A673 (cell line): ENCODE results near the gene RYK. TPM values are rescaled to one million over a fixed set of nuclear protein-coding genes. Genes with fewer than 3 reads are reported as not detected.
A peak's percentile ranks its signal among the peaks of the same experiment; 100 is the strongest.

Source experiments
- BruUV-seq: library from RNA; stranded (reverse); fragments of 400-500 nt; replicated peaks from 2 replicates; lab custom pipeline; 2021; lab: Mats Ljungman, UMichigan
- CTCF ChIA-PET: fragments of 300-600 bp; sonication (Branson Sonifier 250); formaldehyde crosslinking; loops from one replicate; lab custom pipeline; 2022; ENCODE audit warnings: antibody characterized with exemption; lab: Charles Lee
- POLR2A ChIA-PET: fragments of 300-600 bp; sonication (Branson Sonifier 250); formaldehyde crosslinking; loops from one replicate; lab custom pipeline; 2022; ENCODE audit warnings: antibody characterized with exemption; ENCODE audit not compliant: low non-redundant PET; lab: Charles Lee
- DNase-seq: peaks from one replicate; pipeline ENCODE4 v3.0.0-alpha.2; 2015; ENCODE audit warnings: low spot score
- H3K27ac ChIP-seq: fragments of 200-600 bp; sonication (generic); 2 replicates; pipeline ENCODE4 v1.5.1; 2016; ENCODE audit warnings: mixed run types, low read depth, mild to moderate bottlenecking, mixed read lengths, antibody characterized with exemption, low read length; ENCODE audit not compliant: poor library complexity, severe bottlenecking
- H3K27me3 ChIP-seq: fragments of 200-600 bp; sonication (generic); replicated peaks from 2 replicates; pipeline ENCODE4 v1.6.1; 2017; ENCODE audit warnings: mixed run types, low read depth, mild to moderate bottlenecking, mixed read lengths, antibody characterized with exemption, low read length; ENCODE audit not compliant: insufficient read depth, poor library complexity
- H3K36me3 ChIP-seq: fragments of 200-600 bp; sonication (generic); 2 replicates; pipeline ENCODE4 v1.6.1; 2016; ENCODE audit warnings: mixed run types, mild to moderate bottlenecking, mixed read lengths, antibody characterized with exemption, low read length; ENCODE audit not compliant: insufficient read depth, poor library complexity, severe bottlenecking
- H3K4me1 ChIP-seq: fragments of 200-600 bp; sonication (generic); 2 replicates; pipeline ENCODE4 v1.6.1; 2017; ENCODE audit warnings: mixed run types, mild to moderate bottlenecking, mixed read lengths, antibody characterized with exemption, low read length; ENCODE audit not compliant: insufficient read depth, poor library complexity, severe bottlenecking
- H3K4me3 ChIP-seq: fragments of 200-600 bp; sonication (generic); 2 replicates; pipeline ENCODE4 v1.5.1; 2016; ENCODE audit warnings: low read depth, mixed run types, mild to moderate bottlenecking, mixed read lengths, low read length; ENCODE audit not compliant: poor library complexity, severe bottlenecking
- H3K9me3 ChIP-seq: fragments of 200-600 bp; sonication (generic); 2 replicates; pipeline ENCODE4 v1.6.1; 2016; ENCODE audit warnings: mixed run types, low read depth, mild to moderate bottlenecking, mixed read lengths, antibody characterized with exemption, low read length; ENCODE audit not compliant: poor library complexity, severe bottlenecking
- CTCF ChIP-seq: fragments of 300-800, 200-600 bp; sonication (generic); conservative IDR thresholded peaks from 2 replicates; pipeline ENCODE4 v1.5.1; 2017; ENCODE audit warnings: low read depth, mild to moderate bottlenecking, antibody characterized with exemption, low read length, moderate library complexity, mixed read lengths
- EZH2 ChIP-seq: fragments of 200-600 bp; sonication (generic); IDR thresholded peaks from 2 replicates; pipeline ENCODE4 v1.6.1; 2017; ENCODE audit warnings: borderline replicate concordance, low read depth, mild to moderate bottlenecking, mixed read lengths, antibody characterized with exemption, low read length; ENCODE audit not compliant: poor library complexity, severe bottlenecking
- intact Hi-C: fragments of 100-400 bp; cut with micrococcal nuclease; formaldehyde crosslinking; loops from one replicate; pipeline ENCODE4 v1.10.0; 2022; ENCODE audit not compliant: unreplicated experiment
- total RNA-seq: library from RNA; stranded (reverse); gene quantifications from 2 replicates; pipeline ENCODE4 v1.2.3, GENCODE V29; 2021

Gene RYK
- total RNA-seq, 1 experiment from 2014 or later, result 47.8 TPM

- Histone ChIP-seq H3K4me3 (no peak overlapping the region), H3K9me3 (peaks cover 6% of the 10 kb centered on the region), H3K4me1 (peaks cover 10% of the 10 kb centered on the region), H3K27ac (no peak overlapping the region), H3K27me3 (no peaks in the 10 kb centered on the region), H3K36me3 (no peaks in the 10 kb centered on the region)
- ChIA-PET POLR2A (no interaction called here), CTCF (no interaction called here)
- intact Hi-C loops, result no loop called here
- DNase-seq, result no peak
- TF ChIP-seq CTCF (no peak), EZH2 (no peak)
- no TSS peak for BruUV-seq
Measured at GRCh38 chr3:134294302-134295280, 43.9 kb upstream of the RYK start.

- Histone ChIP-seq H3K4me1 (peaks cover 10% of the 10 kb centered on the region), H3K27ac (no peak overlapping the region), H3K4me3 (no peak overlapping the region), H3K9me3 (peaks cover 6% of the 10 kb centered on the region), H3K36me3 (no peaks in the 10 kb centered on the region), H3K27me3 (no peaks in the 10 kb centered on the region)
- no TSS peak for BruUV-seq
- CTCF ChIA-PET, result no interaction called here
- DNase-seq, result peak; percentile 47
- POLR2A ChIA-PET, result no interaction called here
- intact Hi-C loops, result no loop called here
- no peak for TF ChIP-seq EZH2
- TF ChIP-seq CTCF, result no peak
Measured at GRCh38 chr3:134291319-134292254, 40.9 kb upstream of the RYK start.

GRCh38 chr3:134287512-134287911 lies 36.9 kb upstream of the RYK start:
- CTCF ChIA-PET, result no interaction called here
- no peak overlapping the region for H3K27ac ChIP-seq
- TF ChIP-seq CTCF (no peak), EZH2 (no peak)
- H3K27me3 ChIP-seq, result no peaks in the 10 kb centered on the region
- BruUV-seq, result no TSS peak
- DNase-seq, result no peak
- H3K9me3 ChIP-seq, result no peaks in the 10 kb centered on the region
- intact Hi-C loops, result no loop called here
- H3K4me1 ChIP-seq, result peaks cover 10% of the 10 kb centered on the region
- no peaks in the 10 kb centered on the region for H3K36me3 ChIP-seq
- POLR2A ChIA-PET, result no interaction called here
- H3K4me3 ChIP-seq, result no peak overlapping the region
